Activated T-helper 9 cell treated with anti-CD3 and anti-CD28 coated beads, Interleukin-2, amount 50 U/mL, for 16 hours (primary cell): ENCODE data around the gene PAIP1.
A peak's percentile ranks its signal among the peaks of the same experiment; 100 is the strongest.
"Not testable (repeated sequence)": the region's sequence is repeated elsewhere in the genome, so short reads cannot be mapped to it uniquely, and the experiment has no call there.

Source experiments
- DNase-seq: peaks from one replicate; pipeline ENCODE4 v3.0.0-alpha.2; 2020; ENCODE audit warnings: low read depth

Gene PAIP1, protein sequence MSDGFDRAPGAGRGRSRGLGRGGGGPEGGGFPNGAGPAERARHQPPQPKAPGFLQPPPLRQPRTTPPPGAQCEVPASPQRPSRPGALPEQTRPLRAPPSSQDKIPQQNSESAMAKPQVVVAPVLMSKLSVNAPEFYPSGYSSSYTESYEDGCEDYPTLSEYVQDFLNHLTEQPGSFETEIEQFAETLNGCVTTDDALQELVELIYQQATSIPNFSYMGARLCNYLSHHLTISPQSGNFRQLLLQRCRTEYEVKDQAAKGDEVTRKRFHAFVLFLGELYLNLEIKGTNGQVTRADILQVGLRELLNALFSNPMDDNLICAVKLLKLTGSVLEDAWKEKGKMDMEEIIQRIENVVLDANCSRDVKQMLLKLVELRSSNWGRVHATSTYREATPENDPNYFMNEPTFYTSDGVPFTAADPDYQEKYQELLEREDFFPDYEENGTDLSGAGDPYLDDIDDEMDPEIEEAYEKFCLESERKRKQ

DNA sequence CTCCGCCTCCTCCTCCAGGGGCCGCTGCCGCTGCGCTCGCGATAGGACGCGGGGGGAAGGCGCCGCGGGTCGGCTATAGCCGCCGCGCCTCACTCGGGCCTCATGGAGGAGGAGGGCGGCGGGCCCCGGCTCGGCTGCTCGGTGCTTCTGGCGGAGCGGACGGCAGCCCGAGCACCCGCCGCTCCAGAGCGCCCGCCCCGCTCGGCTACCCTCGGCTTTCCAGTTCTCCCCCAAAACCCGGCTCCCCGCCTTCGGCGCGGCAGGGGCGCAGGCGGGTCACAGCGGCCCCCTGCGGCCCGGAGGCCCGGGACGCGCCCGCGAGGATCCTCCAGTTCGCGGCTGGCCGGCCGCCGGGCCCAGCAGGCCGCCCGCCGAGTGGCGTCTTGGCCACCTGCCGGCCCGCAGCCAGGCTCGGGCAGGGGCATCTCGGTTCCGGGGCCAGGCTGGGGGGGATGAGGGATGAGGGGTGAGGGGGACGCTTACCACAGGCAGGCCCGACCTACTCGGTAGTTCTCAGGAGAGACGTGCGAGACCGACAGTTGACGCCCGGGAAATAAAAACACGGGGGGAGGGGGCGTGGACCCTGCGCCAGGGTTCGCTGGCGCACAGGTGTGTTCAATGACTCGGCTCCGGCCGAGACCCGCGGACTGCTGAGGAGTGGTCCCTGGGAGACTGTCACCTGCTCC is at the start of gene PAIP1:
Gene PAIP1, minus strand, starts transcription at position 221 of the 686 bp plus-strand sequence. CDS start 231 bp downstream, outside the sequence.
- peak; percentile 77 for DNase-seq

GRCh38 chr5:43606351-43606750 is 49.5 kb upstream of the PAIP1 start:
- DNase-seq, result no peak

DNA sequence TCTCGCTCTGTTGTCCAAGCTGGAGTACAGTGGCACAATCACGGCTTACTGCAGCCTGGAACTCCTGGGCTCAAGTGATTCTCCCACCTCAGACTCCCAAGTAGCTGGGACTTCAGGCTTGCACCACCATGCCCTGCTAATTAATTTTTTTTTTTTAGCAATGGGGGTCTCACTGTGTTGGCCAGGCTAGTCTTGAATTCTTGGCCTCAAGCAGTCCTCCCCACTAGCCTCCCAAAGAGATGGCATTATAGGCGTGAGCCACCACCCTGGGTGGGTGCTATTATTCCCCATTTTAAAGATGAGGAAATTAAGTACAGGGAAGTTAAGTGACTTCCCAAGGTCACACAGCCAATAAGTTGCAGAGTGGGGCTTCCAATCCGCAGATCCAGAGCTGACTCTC is 47.8 kb upstream of the PAIP1 start:
- no peak for DNase-seq

- DNase-seq, result peak; percentile 47
Measured at GRCh38 chr5:43603344-43604217, 46.7 kb upstream of the PAIP1 start.

DNA sequence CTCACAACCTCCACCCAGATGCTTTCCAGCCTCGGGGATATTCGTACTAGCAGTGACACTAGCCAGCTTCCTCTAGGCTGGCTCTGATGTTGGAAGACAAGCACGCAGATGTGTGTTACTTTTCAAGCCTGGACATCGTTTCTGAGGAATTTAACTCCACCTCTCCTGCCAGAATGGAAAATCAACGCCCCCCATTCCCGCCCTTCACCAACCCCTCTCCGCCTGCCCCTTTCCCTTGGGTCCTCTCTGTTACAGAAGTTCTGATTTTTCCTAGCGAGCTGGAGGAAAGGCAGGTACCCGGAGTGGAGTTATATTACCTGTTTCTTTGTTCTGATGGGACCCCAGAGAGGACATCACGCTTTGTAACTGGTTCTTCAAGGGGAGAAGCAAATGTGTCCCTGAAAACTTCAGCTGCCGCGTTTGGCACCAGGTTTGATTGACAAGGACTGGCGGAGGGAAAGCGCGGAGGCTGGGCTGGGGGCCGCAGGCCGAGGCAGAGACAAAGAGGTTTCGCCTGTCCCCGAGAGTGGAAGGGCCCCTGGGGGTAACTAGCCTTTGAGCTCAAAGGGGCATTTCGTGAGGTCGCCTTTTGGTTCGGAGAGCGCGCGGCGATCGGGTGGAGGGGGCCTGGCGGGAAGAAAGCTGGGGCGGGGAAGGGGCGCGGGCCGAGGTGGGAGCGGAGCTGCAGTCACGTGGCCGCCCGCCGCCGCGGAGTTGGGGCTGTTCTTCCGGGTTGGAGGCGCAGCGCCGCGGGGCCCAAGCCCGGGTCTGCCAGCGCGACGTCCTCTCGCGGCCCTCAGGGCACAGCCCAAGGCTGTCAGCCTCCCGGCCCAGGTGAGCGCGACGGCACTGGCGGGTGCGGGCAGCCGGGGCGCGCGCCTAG is 45.8 kb upstream of the PAIP1 start, which contains the start of gene NNT:
Gene NNT, plus strand, starts transcription at position 720 of the 883 bp plus-strand sequence. CDS start 6,016 bp downstream, outside the sequence.
- DNase-seq, result peak; percentile 71

- no peak for DNase-seq
Measured at GRCh38 chr5:43601454-43602260, 44.8 kb upstream of the PAIP1 start.

- DNase-seq, result not testable (repeated sequence)
Measured at GRCh38 chr5:43598927-43599326, 42.0 kb upstream of the PAIP1 start.

GRCh38 chr5:43592363-43592762 is 35.5 kb upstream of the PAIP1 start:
- no peak for DNase-seq

GRCh38 chr5:43590700-43591099 is 33.8 kb upstream of the PAIP1 start:
- DNase-seq, result no peak

DNA sequence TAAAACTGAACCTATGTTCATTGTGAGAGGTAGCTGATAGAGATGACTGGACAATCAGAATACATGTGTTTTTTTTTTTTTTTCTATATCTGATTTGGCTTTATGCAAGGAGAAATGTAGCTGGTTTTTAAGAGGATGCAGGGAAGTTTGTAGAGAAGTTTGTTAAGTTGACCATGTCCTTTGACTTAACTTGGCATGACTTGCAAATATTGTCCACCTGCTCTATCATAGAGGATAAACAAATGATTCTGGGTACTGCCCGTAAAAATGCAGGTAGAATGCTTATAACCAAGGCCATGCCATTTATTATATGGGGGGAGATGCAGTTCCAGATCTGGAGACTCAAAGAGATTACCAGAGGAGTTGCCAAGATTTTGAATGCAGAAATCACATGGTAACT is 32.4 kb upstream of the PAIP1 start:
- no peak for DNase-seq

- DNase-seq, result no peak
Measured at GRCh38 chr5:43588842-43589241, 32.0 kb upstream of the PAIP1 start.

DNA sequence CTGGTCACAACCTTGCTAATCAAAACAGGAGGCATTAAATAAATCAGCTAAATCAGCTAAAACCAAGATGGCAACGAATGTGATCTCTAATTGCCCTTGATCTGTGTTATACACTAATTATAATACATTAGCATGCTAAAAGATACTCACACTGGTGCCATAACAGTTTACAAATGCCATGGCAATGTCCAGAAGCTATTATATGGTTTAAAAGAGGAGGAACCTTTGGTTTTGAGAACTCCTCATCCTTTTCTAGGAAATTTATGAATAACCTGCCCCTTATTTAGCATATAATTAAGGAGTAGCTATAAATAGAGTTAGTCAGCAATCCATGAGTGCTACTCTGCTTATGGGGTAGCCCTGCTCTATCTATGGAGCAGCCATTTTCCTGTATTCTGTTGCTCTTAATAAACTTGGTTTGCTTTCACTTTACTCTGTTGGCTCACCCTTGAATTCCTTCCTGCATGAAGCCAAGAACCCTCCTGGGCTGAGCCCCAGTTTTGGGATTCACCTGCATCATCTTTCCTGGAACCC is 27.4 kb upstream of the PAIP1 start:
- no peak for DNase-seq

- DNase-seq, result no peak
Measured at GRCh38 chr5:43583724-43584123, 26.8 kb upstream of the PAIP1 start.

- DNase-seq, result no peak
Measured at GRCh38 chr5:43582082-43583005, 25.5 kb upstream of the PAIP1 start.

GRCh38 chr5:43581398-43581797 is 24.5 kb upstream of the PAIP1 start:
- DNase-seq, result no peak

- DNase-seq, result not testable (repeated sequence)
Measured at GRCh38 chr5:43580402-43581210, 23.7 kb upstream of the PAIP1 start.

DNA sequence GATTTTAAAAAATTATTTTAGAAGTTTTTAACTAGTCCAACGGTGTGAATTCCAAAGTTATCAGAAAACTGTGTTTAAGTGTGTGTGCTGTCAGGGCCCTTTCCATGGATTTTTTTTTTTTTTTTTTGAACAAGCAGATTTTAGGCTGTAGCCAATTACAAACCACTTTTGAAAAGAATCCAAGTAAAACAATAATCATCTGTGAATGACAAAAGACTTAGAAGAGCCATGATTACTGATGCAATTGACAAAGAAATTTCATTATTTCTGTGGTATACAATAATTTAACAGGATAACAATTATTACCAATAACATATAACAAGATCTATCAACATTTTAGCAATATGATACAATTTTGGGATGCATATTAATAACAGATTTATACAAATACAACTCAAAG is 16.2 kb upstream of the PAIP1 start:
- DNase-seq, result no peak

GRCh38 chr5:43572357-43572756 is 15.5 kb upstream of the PAIP1 start:
- no peak for DNase-seq
